ENCODE results near the gene ADRA2B. TPM values are rescaled to one million over a fixed set of nuclear protein-coding genes. Genes with fewer than 3 reads are reported as not detected.

ADRA2B gene
- total RNA-seq, 1 experiment from 2014 or later = not detected

DNA sequence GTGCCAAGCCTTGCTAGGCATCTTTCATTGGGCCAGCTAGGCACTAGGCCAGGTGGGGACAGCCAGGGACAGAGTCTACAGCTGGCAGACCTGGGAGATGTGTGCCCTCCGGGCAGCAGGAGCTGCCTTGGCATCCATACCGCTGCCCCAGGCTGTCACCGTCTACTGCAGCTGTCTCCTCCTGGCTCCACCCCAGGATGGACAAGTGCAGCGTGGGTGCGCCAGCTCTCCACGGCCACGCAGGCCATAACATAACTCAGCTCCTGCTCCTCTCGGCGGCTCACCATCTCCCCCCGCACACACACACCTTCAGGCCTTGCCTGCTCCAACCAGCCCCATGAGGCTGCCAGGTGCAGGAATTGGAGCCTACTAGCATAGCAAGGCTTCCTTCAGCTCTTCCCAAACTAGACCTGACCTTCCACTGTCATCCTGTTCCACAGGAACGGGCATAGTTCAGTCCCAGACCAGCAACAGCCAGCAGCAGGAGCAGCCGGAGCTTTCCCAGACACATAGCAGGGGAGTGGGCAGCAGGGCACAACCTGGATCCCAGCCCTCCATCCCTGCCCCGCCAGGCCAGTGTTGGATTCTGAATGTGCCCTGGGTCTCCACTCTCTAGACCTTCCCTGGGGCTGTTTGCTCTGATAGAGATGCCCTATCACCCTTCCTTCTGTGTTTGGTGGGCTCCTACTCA lies 2.5 kb upstream of the ADRA2B start:
- Histone ChIP-seq H3K4me1 (ENCODE audit: insufficient read depth, low read length, poor library complexity, severe bottlenecking) (no peaks in the 10 kb centered on the region), H3K27me3 (replicated peaks; ENCODE audit: insufficient read depth, low read depth, low read length, poor library complexity) (peaks cover 3% of the 10 kb centered on the region), H3K4me3 (ENCODE audit: low read depth, low read length, poor library complexity, severe bottlenecking) (no peak overlapping the region), H3K36me3 (ENCODE audit: insufficient read depth, low read length, poor library complexity, severe bottlenecking) (no peaks in the 10 kb centered on the region), H3K9me3 (ENCODE audit: low read depth, low read length, poor library complexity, severe bottlenecking) (no peaks in the 10 kb centered on the region), H3K27ac (ENCODE audit: low read depth, low read length, poor library complexity, severe bottlenecking) (no peak overlapping the region)
- CTCF ChIA-PET = interaction anchor here (1.2 kb wide), 1 partner anchor 55 kb away, joined by 3 read pairs; no protein-coding TSS in a partner anchor
- no TSS peak for BruUV-seq (replicated peaks)
- DNase-seq (ENCODE audit: low spot score) = no peak
- no peak for TF ChIP-seq EZH2 (IDR thresholded peaks at IDR 0.05; ENCODE audit: borderline replicate concordance, low read depth, low read length, poor library complexity, severe bottlenecking)
- TF ChIP-seq, protein P1, sequence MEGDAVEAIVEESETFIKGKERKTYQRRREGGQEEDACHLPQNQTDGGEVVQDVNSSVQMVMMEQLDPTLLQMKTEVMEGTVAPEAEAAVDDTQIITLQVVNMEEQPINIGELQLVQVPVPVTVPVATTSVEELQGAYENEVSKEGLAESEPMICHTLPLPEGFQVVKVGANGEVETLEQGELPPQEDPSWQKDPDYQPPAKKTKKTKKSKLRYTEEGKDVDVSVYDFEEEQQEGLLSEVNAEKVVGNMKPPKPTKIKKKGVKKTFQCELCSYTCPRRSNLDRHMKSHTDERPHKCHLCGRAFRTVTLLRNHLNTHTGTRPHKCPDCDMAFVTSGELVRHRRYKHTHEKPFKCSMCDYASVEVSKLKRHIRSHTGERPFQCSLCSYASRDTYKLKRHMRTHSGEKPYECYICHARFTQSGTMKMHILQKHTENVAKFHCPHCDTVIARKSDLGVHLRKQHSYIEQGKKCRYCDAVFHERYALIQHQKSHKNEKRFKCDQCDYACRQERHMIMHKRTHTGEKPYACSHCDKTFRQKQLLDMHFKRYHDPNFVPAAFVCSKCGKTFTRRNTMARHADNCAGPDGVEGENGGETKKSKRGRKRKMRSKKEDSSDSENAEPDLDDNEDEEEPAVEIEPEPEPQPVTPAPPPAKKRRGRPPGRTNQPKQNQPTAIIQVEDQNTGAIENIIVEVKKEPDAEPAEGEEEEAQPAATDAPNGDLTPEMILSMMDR (conservative IDR thresholded peaks at IDR 0.05; ENCODE audit: low read depth, low read length) = no peak
- POLR2A ChIA-PET (ENCODE audit: low non-redundant PET) = no interaction called here
- intact Hi-C loops (cut with micrococcal nuclease; ENCODE audit: unreplicated experiment) = loop anchor here (10.0 kb wide), 1 partner anchor 56 kb away; no protein-coding TSS in a partner anchor

DNA sequence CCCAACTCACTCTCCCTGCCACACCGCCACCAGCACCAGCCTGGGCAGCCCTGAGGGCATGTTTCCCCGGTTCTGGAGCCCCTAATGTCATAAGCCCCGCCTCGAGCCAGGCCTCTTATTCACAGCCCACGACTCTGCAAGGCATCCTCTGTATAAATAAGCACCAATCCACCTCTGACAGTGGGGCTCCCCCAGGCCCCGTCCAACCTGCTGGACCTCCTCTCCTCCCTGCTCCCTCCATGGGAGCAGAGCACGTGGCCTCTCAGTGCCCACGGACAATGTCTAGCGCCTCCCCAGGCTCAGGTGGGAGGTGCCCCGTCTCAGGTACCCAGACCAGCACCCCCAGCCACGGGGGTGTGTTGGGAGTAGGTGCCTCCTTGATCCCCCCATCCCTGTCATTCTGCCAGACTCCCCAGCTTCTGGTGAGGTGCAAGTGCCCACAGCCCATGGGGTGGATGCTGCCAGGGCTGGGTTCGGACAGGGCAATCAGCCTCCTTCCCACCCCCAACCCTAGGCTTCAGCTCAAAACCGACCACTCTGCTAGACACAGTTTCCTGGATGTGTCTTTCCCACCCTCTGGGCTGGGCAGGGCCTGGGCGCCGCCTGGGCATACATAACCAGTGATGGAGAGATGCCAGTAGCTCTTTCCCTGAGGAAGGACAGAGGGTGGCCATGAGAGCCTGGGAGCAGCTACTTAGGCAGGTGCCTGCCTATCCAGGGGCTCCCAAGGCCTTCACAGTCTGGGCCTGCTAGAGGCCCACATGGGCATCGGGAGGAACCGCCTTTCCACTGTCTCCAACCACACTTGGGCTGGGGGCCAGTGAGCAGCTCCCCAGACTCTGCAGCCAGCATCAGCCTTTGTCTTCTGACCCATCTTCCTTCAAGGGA lies 1.6 kb upstream of the ADRA2B start:
- DNase-seq (ENCODE audit: low spot score) = no peak
- intact Hi-C loops (cut with micrococcal nuclease; ENCODE audit: unreplicated experiment) = loop anchor here (10.0 kb wide), 1 partner anchor 57 kb away; no protein-coding TSS in a partner anchor
- no peak overlapping the region for H3K4me3 ChIP-seq (ENCODE audit: low read depth, low read length, poor library complexity, severe bottlenecking)

More for the DNA sequence above, 1.6 kb upstream of the ADRA2B start:
- H3K9me3 ChIP-seq (ENCODE audit: low read depth, low read length, poor library complexity, severe bottlenecking) = no peaks in the 10 kb centered on the region
- CTCF ChIA-PET = interaction anchor here (0.6 to 1.3 kb wide), 4 partner anchors 56 to 894 kb away, joined by 3 to 4 read pairs (median 3); partner anchors contain the start of gene STARD7
- BruUV-seq (replicated peaks) = no TSS peak
- H3K27me3 ChIP-seq (replicated peaks; ENCODE audit: insufficient read depth, low read depth, low read length, poor library complexity) = peaks cover 3% of the 10 kb centered on the region
- H3K36me3 ChIP-seq (ENCODE audit: insufficient read depth, low read length, poor library complexity, severe bottlenecking) = no peaks in the 10 kb centered on the region
- POLR2A ChIA-PET (ENCODE audit: low non-redundant PET) = no interaction called here
- H3K4me1 ChIP-seq (ENCODE audit: insufficient read depth, low read length, poor library complexity, severe bottlenecking) = no peaks in the 10 kb centered on the region
- H3K27ac ChIP-seq (ENCODE audit: low read depth, low read length, poor library complexity, severe bottlenecking) = no peak overlapping the region
- no peak for TF ChIP-seq EZH2 (IDR thresholded peaks at IDR 0.05; ENCODE audit: borderline replicate concordance, low read depth, low read length, poor library complexity, severe bottlenecking)
- TF ChIP-seq, protein P1 (conservative IDR thresholded peaks at IDR 0.05; ENCODE audit: low read depth, low read length) = no peak
